Memory B cell (primary cell): ENCODE measurements around the gene HKDC1.
"Not testable (repeated sequence)": the region's sequence is repeated elsewhere in the genome, so short reads cannot be mapped to it uniquely, and the experiment has no call there.

Experiments
- ATAC-seq: fragments of 150-1000 bp; cut with Tn5 transposase; 2 replicates; pipeline ENCODE4 v1.10.0; 2021; ENCODE audit warnings: low read depth, mild to moderate bottlenecking, moderate library complexity
- DNase-seq, 2 donors: peaks; one replicate each; pipeline ENCODE4 v3.0.0; 2022; ENCODE audit warnings: low spot score in 2 of 2
- H3K27ac Mint-ChIP-seq: one replicate; pipeline ENCODE4 v1.8.0; 2022; ENCODE audit warnings: mild to moderate bottlenecking, moderate library complexity, mixed read lengths
- H3K27me3 Mint-ChIP-seq: one replicate; pipeline ENCODE4 v1.8.0; 2022; ENCODE audit warnings: mixed read lengths
- H3K36me3 Mint-ChIP-seq: one replicate; pipeline ENCODE4 v1.8.0; 2022; ENCODE audit warnings: mild to moderate bottlenecking, mixed read lengths
- H3K4me1 Mint-ChIP-seq: one replicate; pipeline ENCODE4 v1.8.0; 2022; ENCODE audit warnings: mixed read lengths
- H3K4me3 Mint-ChIP-seq: one replicate; pipeline ENCODE4 v1.8.0; 2022; ENCODE audit warnings: mild to moderate bottlenecking, moderate library complexity, mixed read lengths
- H3K9me3 Mint-ChIP-seq: one replicate; pipeline ENCODE4 v1.8.0; 2022; ENCODE audit warnings: mixed read lengths

The HKDC1 gene, protein sequence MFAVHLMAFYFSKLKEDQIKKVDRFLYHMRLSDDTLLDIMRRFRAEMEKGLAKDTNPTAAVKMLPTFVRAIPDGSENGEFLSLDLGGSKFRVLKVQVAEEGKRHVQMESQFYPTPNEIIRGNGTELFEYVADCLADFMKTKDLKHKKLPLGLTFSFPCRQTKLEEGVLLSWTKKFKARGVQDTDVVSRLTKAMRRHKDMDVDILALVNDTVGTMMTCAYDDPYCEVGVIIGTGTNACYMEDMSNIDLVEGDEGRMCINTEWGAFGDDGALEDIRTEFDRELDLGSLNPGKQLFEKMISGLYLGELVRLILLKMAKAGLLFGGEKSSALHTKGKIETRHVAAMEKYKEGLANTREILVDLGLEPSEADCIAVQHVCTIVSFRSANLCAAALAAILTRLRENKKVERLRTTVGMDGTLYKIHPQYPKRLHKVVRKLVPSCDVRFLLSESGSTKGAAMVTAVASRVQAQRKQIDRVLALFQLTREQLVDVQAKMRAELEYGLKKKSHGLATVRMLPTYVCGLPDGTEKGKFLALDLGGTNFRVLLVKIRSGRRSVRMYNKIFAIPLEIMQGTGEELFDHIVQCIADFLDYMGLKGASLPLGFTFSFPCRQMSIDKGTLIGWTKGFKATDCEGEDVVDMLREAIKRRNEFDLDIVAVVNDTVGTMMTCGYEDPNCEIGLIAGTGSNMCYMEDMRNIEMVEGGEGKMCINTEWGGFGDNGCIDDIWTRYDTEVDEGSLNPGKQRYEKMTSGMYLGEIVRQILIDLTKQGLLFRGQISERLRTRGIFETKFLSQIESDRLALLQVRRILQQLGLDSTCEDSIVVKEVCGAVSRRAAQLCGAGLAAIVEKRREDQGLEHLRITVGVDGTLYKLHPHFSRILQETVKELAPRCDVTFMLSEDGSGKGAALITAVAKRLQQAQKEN

DNA sequence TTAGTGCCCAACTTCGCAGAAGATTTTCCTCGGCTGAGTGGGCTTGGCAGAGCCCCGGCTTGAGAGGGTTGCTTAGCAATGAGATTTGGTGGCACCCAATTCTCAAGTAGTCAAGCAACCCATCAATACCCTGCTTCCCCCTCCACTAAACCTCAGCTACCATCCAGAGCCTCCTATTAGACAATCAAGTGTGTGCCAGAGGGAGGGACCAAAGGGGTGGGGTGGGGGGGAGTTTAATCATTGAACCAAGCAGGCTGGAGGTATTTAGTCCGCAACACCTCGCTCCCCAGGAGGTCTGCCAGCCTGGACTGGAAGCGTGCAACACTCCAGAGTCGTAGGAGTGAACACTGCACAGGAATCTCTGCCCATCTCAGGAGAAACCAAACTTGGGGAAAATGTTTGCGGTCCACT, at the start of gene HKDC1:
TSS of gene HKDC1 (plus strand) at position 292 of the 411 bp plus-strand sequence. CDS start at position 396, 104 bp downstream.
- no peak within 1 kb of the TSS for H3K27ac Mint-ChIP-seq
- no peak for ATAC-seq
- H3K9me3 Mint-ChIP-seq, result no peaks in the 10 kb centered on the region
- H3K4me1 Mint-ChIP-seq, result peaks cover 25% of the 10 kb centered on the region
- no peaks in the 10 kb centered on the region for H3K27me3 Mint-ChIP-seq
- no peaks in the 10 kb centered on the region for H3K36me3 Mint-ChIP-seq
- DNase-seq, result no peak
- no peak within 1 kb of the TSS for H3K4me3 Mint-ChIP-seq

- ATAC-seq, result no peak
- Mint-ChIP-seq H3K36me3 (peaks cover 11% of the 10 kb centered on the region), H3K27ac (peak overlapping the region; percentile 78), H3K4me3 (no peak overlapping the region), H3K9me3 (no peaks in the 10 kb centered on the region), H3K27me3 (no peaks in the 10 kb centered on the region), H3K4me1 (no peaks in the 10 kb centered on the region)
- no peak for DNase-seq
Measured at GRCh38 chr10:69172241-69172982, 47.7 kb upstream of the HKDC1 start.

DNA sequence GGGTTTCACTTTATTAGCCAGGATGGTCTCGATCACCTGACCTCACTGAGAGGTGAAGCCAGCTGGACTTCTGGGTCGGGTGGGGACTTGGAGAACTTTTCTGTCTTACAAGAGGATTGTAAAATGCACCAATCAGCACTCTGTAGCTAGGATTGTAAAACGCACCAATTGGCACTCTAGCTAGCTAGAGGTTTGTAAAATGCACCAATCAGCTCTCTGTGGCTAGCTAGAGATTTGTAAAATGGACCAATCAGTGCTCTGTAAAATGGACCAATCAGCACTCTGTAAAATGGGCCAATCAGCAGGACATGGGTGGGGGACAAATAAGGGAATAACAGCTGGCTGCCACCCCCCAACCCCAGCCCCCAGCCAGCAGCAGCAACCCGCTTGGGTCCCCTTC, 44.8 kb upstream of the HKDC1 start:
- not testable (repeated sequence) for H3K27me3 Mint-ChIP-seq, H3K27ac Mint-ChIP-seq, H3K9me3 Mint-ChIP-seq

GRCh38 chr10:69176823-69177222, 43.3 kb upstream of the HKDC1 start:
- Mint-ChIP-seq H3K36me3 (no peaks in the 10 kb centered on the region), H3K4me3 (no peak overlapping the region), H3K9me3 (no peaks in the 10 kb centered on the region), H3K27ac (no peak overlapping the region), H3K4me1 (peaks cover 12% of the 10 kb centered on the region), H3K27me3 (no peaks in the 10 kb centered on the region)
- ATAC-seq, result no peak
- no peak for DNase-seq

More for the DNA sequence above, 44.8 kb upstream of the HKDC1 start:
- H3K36me3 Mint-ChIP-seq, H3K4me1 Mint-ChIP-seq, H3K4me3 Mint-ChIP-seq, DNase-seq, ATAC-seq: not testable (repeated sequence)

DNA sequence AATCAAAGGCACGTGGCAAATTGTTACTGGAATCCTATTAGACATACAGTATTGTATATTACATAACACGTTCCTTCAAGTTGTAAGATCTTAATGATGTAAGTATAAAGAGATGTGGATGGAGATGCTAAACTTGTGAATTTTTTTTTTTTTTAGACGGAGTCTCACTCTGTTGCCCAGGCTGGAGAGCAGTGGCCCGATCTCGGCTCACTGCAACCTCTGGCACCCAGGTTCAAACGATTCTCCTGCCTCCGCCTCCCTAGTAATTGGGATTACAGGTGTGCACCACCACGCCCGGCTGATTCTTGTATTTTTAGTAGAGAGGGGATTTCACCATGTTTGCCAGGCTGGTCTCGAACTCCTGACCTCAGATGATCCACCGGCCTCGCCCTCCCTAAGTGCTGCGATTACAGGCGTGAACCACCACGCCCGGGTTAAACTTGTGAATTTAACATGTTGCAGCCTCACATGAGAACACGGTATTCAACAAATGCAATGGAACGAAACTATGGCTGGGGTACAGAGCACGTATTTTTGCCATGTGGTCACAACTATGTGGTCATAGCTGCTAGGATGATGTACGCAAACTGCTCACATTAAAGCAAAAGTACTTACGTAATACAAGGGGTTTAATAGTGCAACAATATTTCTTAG, 40.9 kb upstream of the HKDC1 start:
- Mint-ChIP-seq H3K36me3 (peaks cover 8% of the 10 kb centered on the region), H3K27me3 (no peaks in the 10 kb centered on the region), H3K27ac (peak overlapping the region; percentile 100), H3K4me1 (peaks cover 21% of the 10 kb centered on the region), H3K9me3 (no peaks in the 10 kb centered on the region), H3K4me3 (peak overlapping the region; percentile 96)
- DNase-seq, result peak in 1 of 2 donors; percentile 43
- peak; percentile 59 for ATAC-seq

DNA sequence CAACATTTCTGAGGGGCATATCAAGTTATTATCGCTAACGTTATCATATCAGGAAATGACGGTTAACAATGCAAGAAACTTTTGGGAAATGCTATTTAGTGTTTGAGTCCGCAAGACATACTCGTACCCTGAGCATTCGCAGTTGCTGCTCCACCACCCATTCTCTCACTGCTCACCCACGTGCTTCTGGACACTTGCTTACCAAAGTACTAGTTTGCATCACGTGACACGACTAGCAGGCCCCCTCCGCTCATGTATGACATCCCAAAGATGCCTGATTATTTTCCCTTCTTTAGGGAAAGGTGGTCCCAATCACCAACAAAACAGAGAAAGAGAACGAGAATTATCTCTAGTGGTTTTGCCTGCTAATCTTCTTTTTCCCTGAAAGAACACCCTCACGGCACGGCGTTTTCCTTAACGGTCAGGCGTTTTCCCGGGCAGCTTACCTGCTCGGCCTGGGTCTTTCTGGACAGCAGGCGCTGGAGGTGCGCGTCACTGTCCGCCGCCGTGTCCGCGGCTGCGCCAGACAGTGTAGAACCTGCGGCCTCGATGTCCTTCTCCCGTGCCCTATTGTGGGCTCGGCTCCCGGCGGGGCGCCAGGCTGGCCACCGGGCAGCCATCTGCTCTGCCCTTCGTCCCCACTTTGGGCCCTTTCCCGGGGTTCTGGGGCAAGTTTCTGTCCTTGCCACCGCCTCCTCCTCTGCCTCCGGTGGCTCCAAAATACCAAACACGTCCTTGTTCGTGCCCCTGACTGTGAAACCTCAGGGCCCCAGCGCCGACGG, 40.2 kb upstream of the HKDC1 start, which contains the start of gene SUPV3L1:
TSS of gene SUPV3L1 (plus strand) at position 492 of the 782 bp plus-strand sequence. CDS start at position 550, 58 bp downstream.
- Mint-ChIP-seq H3K4me1 (peaks cover 23% of the 10 kb centered on the region), H3K9me3 (no peaks in the 10 kb centered on the region), H3K27ac (peak within 1 kb of the TSS; percentile 100), H3K27me3 (no peaks in the 10 kb centered on the region), H3K36me3 (peaks cover 10% of the 10 kb centered on the region), H3K4me3 (peak within 1 kb of the TSS; percentile 96)
- ATAC-seq (peak; percentile 83), DNase-seq (peak; percentile 90 to 95)

DNA sequence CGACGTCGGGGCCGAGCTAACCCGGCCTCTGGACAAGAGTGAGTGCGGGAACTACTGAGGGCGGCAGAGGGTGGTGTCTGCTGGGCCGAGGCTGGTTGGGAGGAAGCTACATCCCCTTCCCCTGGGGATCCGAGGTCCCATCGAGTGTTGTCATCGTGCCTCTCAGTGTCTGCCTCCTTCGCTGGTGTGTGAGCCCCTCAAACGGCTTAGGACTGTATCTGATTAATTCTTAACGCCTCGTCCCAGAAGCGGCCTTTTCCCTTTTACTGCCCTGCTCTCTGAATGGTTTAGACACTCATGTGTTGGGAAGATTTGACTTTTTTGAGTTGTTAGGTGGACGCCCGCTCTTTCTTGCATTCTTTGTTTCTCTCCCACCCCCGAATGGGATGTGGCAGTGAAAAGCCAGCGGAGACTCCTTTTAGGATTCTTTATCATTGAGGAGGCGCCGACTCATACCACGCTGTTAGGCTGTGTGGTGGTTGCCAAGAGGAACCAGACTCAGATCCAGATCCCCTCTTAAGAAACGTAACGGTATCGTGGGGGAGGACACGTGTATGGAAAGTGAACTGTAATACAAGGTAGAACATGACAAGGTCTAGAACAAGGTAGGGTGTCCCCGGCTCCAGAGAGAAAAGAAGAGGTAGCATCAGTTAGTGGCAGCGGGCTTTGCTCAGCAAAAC, 39.5 kb upstream of the HKDC1 start:
- peaks cover 23% of the 10 kb centered on the region for H3K4me1 Mint-ChIP-seq
- ATAC-seq, result no peak

GRCh38 chr10:69181433-69181832, 38.7 kb upstream of the HKDC1 start:
- Mint-ChIP-seq H3K27ac (peak overlapping the region; percentile 100), H3K27me3 (no peaks in the 10 kb centered on the region), H3K9me3 (no peaks in the 10 kb centered on the region), H3K36me3 (peaks cover 13% of the 10 kb centered on the region), H3K4me1 (peaks cover 23% of the 10 kb centered on the region), H3K4me3 (peak overlapping the region; percentile 96)
- DNase-seq (no peak), ATAC-seq (no peak)

More for the DNA sequence above, 39.5 kb upstream of the HKDC1 start:
- peak in 1 of 2 donors; percentile 8 for DNase-seq
- Mint-ChIP-seq H3K27me3 (no peaks in the 10 kb centered on the region), H3K27ac (peak overlapping the region; percentile 100), H3K36me3 (peaks cover 12% of the 10 kb centered on the region), H3K9me3 (no peaks in the 10 kb centered on the region), H3K4me3 (peak overlapping the region; percentile 96)

DNA sequence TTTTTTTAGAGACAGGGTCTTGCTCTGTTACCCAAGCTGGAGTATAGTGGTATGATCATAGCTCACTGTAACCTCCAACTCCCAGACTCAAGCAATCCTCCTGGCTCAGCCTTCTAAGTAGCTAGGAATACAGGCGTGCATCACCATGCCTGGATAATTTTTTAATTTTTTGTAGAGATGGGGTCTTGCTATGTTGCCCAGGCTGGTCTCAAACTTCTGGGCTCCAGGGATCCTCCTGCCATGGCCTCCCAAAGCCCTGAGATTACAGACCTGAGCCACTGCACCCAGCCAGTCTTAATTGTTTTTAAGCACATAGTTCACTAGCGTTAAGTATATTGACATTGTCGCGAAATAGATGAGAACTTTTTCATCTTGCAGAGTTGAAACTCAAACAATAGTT, 38.1 kb upstream of the HKDC1 start:
- peaks cover 23% of the 10 kb centered on the region for H3K4me1 Mint-ChIP-seq
- peaks cover 18% of the 10 kb centered on the region for H3K36me3 Mint-ChIP-seq
- ATAC-seq, result no peak
- no peak for DNase-seq
- H3K27me3 Mint-ChIP-seq, result no peaks in the 10 kb centered on the region
- H3K27ac Mint-ChIP-seq, result no peak overlapping the region
- no peak overlapping the region for H3K4me3 Mint-ChIP-seq
- H3K9me3 Mint-ChIP-seq, result no peaks in the 10 kb centered on the region

- H3K9me3 Mint-ChIP-seq, result no peaks in the 10 kb centered on the region
- H3K4me1 Mint-ChIP-seq, result peaks cover 12% of the 10 kb centered on the region
- DNase-seq (no peak), ATAC-seq (no peak)
- peak overlapping the region; percentile 20 for H3K27ac Mint-ChIP-seq
- peaks cover 27% of the 10 kb centered on the region for H3K36me3 Mint-ChIP-seq
- H3K27me3 Mint-ChIP-seq, result no peaks in the 10 kb centered on the region
- no peak overlapping the region for H3K4me3 Mint-ChIP-seq
Measured at GRCh38 chr10:69186524-69186923, 33.6 kb upstream of the HKDC1 start.

GRCh38 chr10:69201045-69201444, 19.1 kb upstream of the HKDC1 start:
- no peaks in the 10 kb centered on the region for H3K27me3 Mint-ChIP-seq
- no peaks in the 10 kb centered on the region for H3K9me3 Mint-ChIP-seq
- no peak overlapping the region for H3K4me3 Mint-ChIP-seq
- DNase-seq (no peak), ATAC-seq (no peak)
- H3K27ac Mint-ChIP-seq, result no peak overlapping the region
- peaks cover 7% of the 10 kb centered on the region for H3K4me1 Mint-ChIP-seq
- peaks cover 15% of the 10 kb centered on the region for H3K36me3 Mint-ChIP-seq

GRCh38 chr10:69202332-69202731, 17.8 kb upstream of the HKDC1 start:
- peaks cover 20% of the 10 kb centered on the region for H3K36me3 Mint-ChIP-seq
- peak overlapping the region; percentile 45 for H3K27ac Mint-ChIP-seq
- no peak for DNase-seq
- H3K27me3 Mint-ChIP-seq, result no peaks in the 10 kb centered on the region
- ATAC-seq, result peak; percentile 72
- no peaks in the 10 kb centered on the region for H3K9me3 Mint-ChIP-seq
- H3K4me1 Mint-ChIP-seq, result peaks cover 7% of the 10 kb centered on the region
- no peak overlapping the region for H3K4me3 Mint-ChIP-seq
